Glomerular endothelial cell (primary cell): ENCODE results near the gene RALGAPA2. TPM values are rescaled to one million over a fixed set of nuclear protein-coding genes. Genes with fewer than 3 reads are reported as not detected.
A peak's percentile ranks its signal among the peaks of the same experiment; 100 is the strongest.

Experiments
- DNase-seq: peaks from one replicate; pipeline ENCODE4 v3.0.0-alpha.2; 2011; ENCODE audit warnings: low read depth, low spot score; ENCODE audit errors: extremely low read depth
- total RNA-seq: library from RNA; depleted of rRNA; stranded (reverse); fragments of >200 nt; gene quantifications from 2 replicates; pipeline ENCODE4 v1.2.3, GENCODE V29; 2015

The RALGAPA2 gene
- total RNA-seq, 1 donor from 2014 or later = 98.7 TPM

GRCh38 chr20:20480689-20481088 is 231.8 kb downstream of the RALGAPA2 start:
- DNase-seq = no peak

- no peak for DNase-seq
Observed at GRCh38 chr20:20480126-20480525, 232.3 kb downstream of the RALGAPA2 start.

- no peak for DNase-seq
Observed at GRCh38 chr20:20477444-20478041, 234.9 kb downstream of the RALGAPA2 start.

GRCh38 chr20:20476504-20476903 is 235.9 kb downstream of the RALGAPA2 start:
- DNase-seq = no peak

GRCh38 chr20:20473657-20474056 is 238.8 kb downstream of the RALGAPA2 start:
- DNase-seq = no peak

GRCh38 chr20:20472684-20473274 is 239.7 kb downstream of the RALGAPA2 start:
- DNase-seq = no peak

GRCh38 chr20:20466341-20466879 is 246.0 kb downstream of the RALGAPA2 start:
- DNase-seq = no peak

- no peak for DNase-seq
Observed at GRCh38 chr20:20465252-20465651, 247.2 kb downstream of the RALGAPA2 start.

GRCh38 chr20:20463933-20464374 is 248.5 kb downstream of the RALGAPA2 start:
- DNase-seq = no peak

GRCh38 chr20:20462185-20462584 is 250.3 kb downstream of the RALGAPA2 start:
- DNase-seq = no peak

GRCh38 chr20:20461551-20461950 is 250.9 kb downstream of the RALGAPA2 start:
- no peak for DNase-seq

- no peak for DNase-seq
Observed at GRCh38 chr20:20459726-20460125, 252.7 kb downstream of the RALGAPA2 start.

- DNase-seq = no peak
Observed at GRCh38 chr20:20457392-20458126, 254.9 kb downstream of the RALGAPA2 start.

GRCh38 chr20:20456741-20457140 is 255.7 kb downstream of the RALGAPA2 start:
- no peak for DNase-seq

GRCh38 chr20:20455926-20456325 is 256.5 kb downstream of the RALGAPA2 start:
- no peak for DNase-seq

- no peak for DNase-seq
Observed at GRCh38 chr20:20454850-20455627, 257.4 kb downstream of the RALGAPA2 start.

GRCh38 chr20:20454367-20454766 is 258.1 kb downstream of the RALGAPA2 start:
- DNase-seq = no peak

GRCh38 chr20:20452254-20452676 is 260.2 kb downstream of the RALGAPA2 start:
- DNase-seq = peak; percentile 29

GRCh38 chr20:20450521-20450920 is 261.9 kb downstream of the RALGAPA2 start:
- DNase-seq = no peak

- no peak for DNase-seq
Observed at GRCh38 chr20:20448881-20449280, 263.6 kb downstream of the RALGAPA2 start.

GRCh38 chr20:20447196-20447595 is 265.2 kb downstream of the RALGAPA2 start:
- DNase-seq = no peak
